ENCODE data around the gene PDLIM1. TPM values are rescaled to one million over a fixed set of nuclear protein-coding genes. Genes with fewer than 3 reads are reported as not detected.

PDLIM1 gene
- total RNA-seq, 1 experiment from 2014 or later, result 202 TPM

DNA sequence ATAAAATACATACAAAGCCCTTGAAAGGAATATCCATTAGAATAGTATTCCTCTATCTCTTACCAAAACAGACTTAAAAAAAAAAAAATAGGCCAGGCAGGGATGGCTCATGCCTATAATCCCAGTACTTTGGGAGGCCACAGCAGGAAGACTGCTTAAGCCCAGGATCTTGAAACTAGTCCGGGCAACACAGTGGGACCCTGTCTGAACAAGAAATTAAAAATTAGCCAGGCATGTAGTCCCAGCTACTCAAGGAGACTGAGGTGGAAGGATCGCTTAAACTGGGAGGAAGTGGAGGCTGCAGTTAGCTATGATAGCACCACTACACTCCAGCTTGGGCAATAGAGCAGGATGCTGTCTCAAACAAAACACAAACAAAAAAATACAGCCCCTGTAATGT, 9.6 kb downstream of the PDLIM1 start:
- no peak for TF ChIP-seq EZH2 (IDR thresholded peaks at IDR 0.05; ENCODE audit: low read depth)
- TF ChIP-seq, protein P1, sequence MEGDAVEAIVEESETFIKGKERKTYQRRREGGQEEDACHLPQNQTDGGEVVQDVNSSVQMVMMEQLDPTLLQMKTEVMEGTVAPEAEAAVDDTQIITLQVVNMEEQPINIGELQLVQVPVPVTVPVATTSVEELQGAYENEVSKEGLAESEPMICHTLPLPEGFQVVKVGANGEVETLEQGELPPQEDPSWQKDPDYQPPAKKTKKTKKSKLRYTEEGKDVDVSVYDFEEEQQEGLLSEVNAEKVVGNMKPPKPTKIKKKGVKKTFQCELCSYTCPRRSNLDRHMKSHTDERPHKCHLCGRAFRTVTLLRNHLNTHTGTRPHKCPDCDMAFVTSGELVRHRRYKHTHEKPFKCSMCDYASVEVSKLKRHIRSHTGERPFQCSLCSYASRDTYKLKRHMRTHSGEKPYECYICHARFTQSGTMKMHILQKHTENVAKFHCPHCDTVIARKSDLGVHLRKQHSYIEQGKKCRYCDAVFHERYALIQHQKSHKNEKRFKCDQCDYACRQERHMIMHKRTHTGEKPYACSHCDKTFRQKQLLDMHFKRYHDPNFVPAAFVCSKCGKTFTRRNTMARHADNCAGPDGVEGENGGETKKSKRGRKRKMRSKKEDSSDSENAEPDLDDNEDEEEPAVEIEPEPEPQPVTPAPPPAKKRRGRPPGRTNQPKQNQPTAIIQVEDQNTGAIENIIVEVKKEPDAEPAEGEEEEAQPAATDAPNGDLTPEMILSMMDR (conservative IDR thresholded peaks at IDR 0.05), result no peak
- Histone ChIP-seq H3K79me2 (ENCODE audit: low read depth) (peaks cover 88% of the 10 kb centered on the region), H3F3A (ENCODE audit: insufficient read depth, low read depth) (0 out of 2 replicates have a peak, but pooled peaks cover 3% of the 10 kb centered on the region), H3K4me2 (no peak overlapping the region), H2AFZ (no peak overlapping the region), H3K9me2 (ENCODE audit: insufficient read depth) (no peaks in the 10 kb centered on the region), H3K4me1 (replicated peaks; ENCODE audit: insufficient read depth) (peaks cover 5% of the 10 kb centered on the region; the same call in 1 of the 2 replicates), H3K36me3 (ENCODE audit: low read depth) (no peaks in the 10 kb centered on the region; the same call in 1 of the 2 replicates), H3K27me3 (ENCODE audit: insufficient read depth, low read depth) (no peaks in the 10 kb centered on the region), H3K4me3 (no peak overlapping the region), H4K20me1 (ENCODE audit: insufficient read depth) (no peaks in the 10 kb centered on the region), H3K9me3 (ENCODE audit: insufficient read depth, low read depth) (no peaks in the 10 kb centered on the region), H3K27ac (no peak overlapping the region)
- no peak for DNase-seq
- POLR2A ChIA-PET (ENCODE audit: unreplicated experiment), result interaction anchor here (0.7 kb wide), 1 partner anchor 78 kb away, joined by 7 read pairs; no protein-coding TSS in a partner anchor
- BruUV-seq (replicated peaks), result no TSS peak
- CTCF ChIA-PET, result no interaction called here
- intact Hi-C loops (cut with micrococcal nuclease; ENCODE audit: unreplicated experiment), result no loop called here

DNA sequence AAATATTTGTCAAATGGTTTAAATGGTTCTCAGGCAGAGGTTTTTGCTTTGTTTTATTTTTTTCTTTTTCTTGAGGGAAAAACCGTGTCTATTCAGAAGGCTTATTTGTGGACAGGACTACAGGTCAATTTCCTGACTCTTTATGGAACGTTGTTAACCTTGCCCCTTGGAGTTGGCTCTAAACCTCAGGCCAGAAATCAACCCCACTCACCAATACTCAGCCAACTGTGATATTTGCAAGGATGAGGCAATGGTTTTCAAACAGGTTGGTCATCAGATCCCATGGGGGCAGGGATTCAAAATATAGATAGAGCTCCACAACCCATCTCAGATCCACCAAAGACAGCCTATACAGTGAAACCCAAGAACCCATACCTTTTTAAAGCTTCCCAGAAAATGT, 10.2 kb downstream of the PDLIM1 start:
- no peak overlapping the region for H3K4me2 ChIP-seq
- DNase-seq, result no peak
- TF ChIP-seq, protein P1 (conservative IDR thresholded peaks at IDR 0.05), result no peak
- no peak for TF ChIP-seq EZH2 (IDR thresholded peaks at IDR 0.05; ENCODE audit: low read depth)
- no peak overlapping the region for H2AFZ ChIP-seq
- H3K79me2 ChIP-seq (ENCODE audit: low read depth), result peaks cover 88% of the 10 kb centered on the region
- no peaks in the 10 kb centered on the region for H3K27me3 ChIP-seq (ENCODE audit: insufficient read depth, low read depth)
- ChIA-PET CTCF (no interaction called here), POLR2A (ENCODE audit: unreplicated experiment) (interaction anchor here (0.7 kb wide), 1 partner anchor 78 kb away, joined by 7 read pairs; no protein-coding TSS in a partner anchor)
- BruUV-seq (replicated peaks), result no TSS peak
- no peaks in the 10 kb centered on the region for H4K20me1 ChIP-seq (ENCODE audit: insufficient read depth)
- H3K27ac ChIP-seq, result no peak overlapping the region
- peaks cover 5% of the 10 kb centered on the region; the same call in 1 of the 2 replicates for H3K4me1 ChIP-seq (replicated peaks; ENCODE audit: insufficient read depth)
- intact Hi-C loops (cut with micrococcal nuclease; ENCODE audit: unreplicated experiment), result no loop called here
- no peaks in the 10 kb centered on the region for H3K9me2 ChIP-seq (ENCODE audit: insufficient read depth)
- H3F3A ChIP-seq (ENCODE audit: insufficient read depth, low read depth), result 0 out of 2 replicates have a peak, but pooled peaks cover 3% of the 10 kb centered on the region
- no peak overlapping the region for H3K4me3 ChIP-seq
- no peaks in the 10 kb centered on the region; the same call in 1 of the 2 replicates for H3K36me3 ChIP-seq (ENCODE audit: low read depth)
- no peaks in the 10 kb centered on the region for H3K9me3 ChIP-seq (ENCODE audit: insufficient read depth, low read depth)

DNA sequence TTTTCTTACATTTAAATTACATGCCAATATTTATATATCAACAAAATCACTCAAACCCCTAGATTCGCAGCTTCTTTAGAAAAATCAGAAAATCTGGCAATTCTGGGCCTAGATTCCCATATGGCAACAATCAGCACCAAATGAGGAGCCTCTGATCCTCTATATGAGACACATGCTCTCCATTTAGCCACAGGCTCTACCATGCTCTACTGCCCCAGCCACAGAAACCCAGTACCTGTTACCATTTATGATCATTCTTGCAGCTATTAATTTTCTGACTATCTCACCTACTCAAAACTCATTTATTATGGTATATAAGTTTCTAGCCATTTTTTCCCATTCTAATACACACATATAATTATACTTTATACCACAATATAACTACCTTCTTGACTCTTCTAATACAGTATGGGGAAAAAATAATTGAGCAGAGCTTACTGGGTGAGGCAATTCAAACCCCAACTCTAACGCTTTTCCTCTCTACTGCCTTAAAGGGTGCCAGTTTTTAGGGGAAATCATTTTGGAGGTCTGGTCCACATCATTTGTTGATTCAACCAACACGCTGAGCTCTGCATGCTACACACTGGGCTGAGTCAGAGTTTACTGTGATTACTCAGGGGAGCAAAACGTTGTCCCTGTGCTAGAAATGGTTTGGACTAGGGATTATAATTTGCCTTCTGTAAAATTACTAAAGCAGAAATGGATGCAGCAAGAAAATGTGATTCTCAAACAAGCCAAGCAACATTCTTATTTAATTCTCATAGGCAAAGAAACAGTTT, 11.6 kb downstream of the PDLIM1 start:
- DNase-seq, result no peak
- no peaks in the 10 kb centered on the region for H4K20me1 ChIP-seq (ENCODE audit: insufficient read depth)
- H3K4me2 ChIP-seq, result peak overlapping the region; percentile 19; the same call in 1 of the 2 replicates
- H3K27ac ChIP-seq, result no peak overlapping the region
- no peaks in the 10 kb centered on the region for H3K9me2 ChIP-seq (ENCODE audit: insufficient read depth)
- H3K4me3 ChIP-seq, result no peak overlapping the region
- ChIA-PET CTCF (no interaction called here), POLR2A (ENCODE audit: unreplicated experiment) (no interaction called here)
- H3K27me3 ChIP-seq (ENCODE audit: insufficient read depth, low read depth), result no peaks in the 10 kb centered on the region
- peaks cover 87% of the 10 kb centered on the region for H3K79me2 ChIP-seq (ENCODE audit: low read depth)
- H3K4me1 ChIP-seq (replicated peaks; ENCODE audit: insufficient read depth), result peaks cover 7% of the 10 kb centered on the region
- no TSS peak for BruUV-seq (replicated peaks)
- TF ChIP-seq, protein P1 (conservative IDR thresholded peaks at IDR 0.05), result no peak
- TF ChIP-seq EZH2 (IDR thresholded peaks at IDR 0.05; ENCODE audit: low read depth), result no peak
- H3K36me3 ChIP-seq (ENCODE audit: low read depth), result no peaks in the 10 kb centered on the region; the same call in 1 of the 2 replicates
- H3F3A ChIP-seq (ENCODE audit: insufficient read depth, low read depth), result 0 out of 2 replicates have a peak, but pooled peaks cover 9% of the 10 kb centered on the region
- H2AFZ ChIP-seq, result no peak overlapping the region
- intact Hi-C loops (cut with micrococcal nuclease; ENCODE audit: unreplicated experiment), result no loop called here
- no peaks in the 10 kb centered on the region for H3K9me3 ChIP-seq (ENCODE audit: insufficient read depth, low read depth)
